ENCODE results near the gene RAC2.
"Not testable (repeated sequence)": the region's sequence is repeated elsewhere in the genome, so short reads cannot be mapped to it uniquely, and the experiment has no call there.

RAC2 gene

DNA sequence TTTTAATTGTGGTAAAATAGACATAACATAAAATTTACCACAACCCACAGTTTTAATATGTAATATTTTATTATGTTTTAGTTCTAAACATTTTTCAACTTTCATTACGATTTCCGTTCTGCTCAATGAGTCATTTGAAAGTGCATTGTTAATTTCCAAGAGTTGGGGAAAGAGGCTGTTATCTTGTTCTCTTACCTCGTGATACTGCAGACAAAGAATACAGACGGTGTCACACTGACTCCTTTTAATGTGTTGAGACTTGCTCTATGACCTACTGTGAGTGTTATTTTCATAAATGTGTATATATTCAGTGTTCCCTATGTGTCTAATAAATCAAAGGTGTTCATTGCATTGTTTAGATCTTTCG, 10.8 kb upstream of the RAC2 start:
- no peak for DNase-seq

DNA sequence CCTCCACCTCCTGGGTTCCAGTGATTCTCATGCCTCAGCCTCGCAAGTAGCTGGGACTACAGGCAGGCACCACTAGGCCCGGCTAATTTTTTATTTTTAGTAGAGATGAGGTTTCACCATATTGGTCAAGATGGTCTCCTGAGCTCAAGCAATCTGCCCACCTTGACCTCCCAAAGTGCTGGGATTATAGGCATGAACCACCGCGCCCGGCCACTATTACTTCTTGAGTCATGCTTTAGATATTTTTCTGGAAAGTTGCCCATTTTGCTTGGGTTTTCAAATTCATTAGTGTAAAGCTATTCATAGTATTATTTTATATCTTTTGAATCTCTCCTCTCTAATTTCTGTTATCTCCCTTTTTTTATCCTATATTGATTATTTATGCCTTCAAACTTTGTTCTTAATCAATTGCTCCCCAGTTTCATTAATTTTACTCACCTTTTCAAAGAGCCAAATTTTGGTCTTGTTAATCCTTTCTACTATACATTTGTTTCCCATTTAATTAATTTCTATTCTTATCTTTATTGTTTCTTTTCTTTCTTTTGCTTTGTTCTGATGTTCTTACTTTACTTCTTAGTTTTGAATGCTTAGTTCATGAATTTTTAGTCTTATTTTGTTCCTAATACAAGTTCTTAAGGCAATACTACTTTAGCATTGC, 10.3 kb upstream of the RAC2 start:
- DNase-seq, result no peak

DNA sequence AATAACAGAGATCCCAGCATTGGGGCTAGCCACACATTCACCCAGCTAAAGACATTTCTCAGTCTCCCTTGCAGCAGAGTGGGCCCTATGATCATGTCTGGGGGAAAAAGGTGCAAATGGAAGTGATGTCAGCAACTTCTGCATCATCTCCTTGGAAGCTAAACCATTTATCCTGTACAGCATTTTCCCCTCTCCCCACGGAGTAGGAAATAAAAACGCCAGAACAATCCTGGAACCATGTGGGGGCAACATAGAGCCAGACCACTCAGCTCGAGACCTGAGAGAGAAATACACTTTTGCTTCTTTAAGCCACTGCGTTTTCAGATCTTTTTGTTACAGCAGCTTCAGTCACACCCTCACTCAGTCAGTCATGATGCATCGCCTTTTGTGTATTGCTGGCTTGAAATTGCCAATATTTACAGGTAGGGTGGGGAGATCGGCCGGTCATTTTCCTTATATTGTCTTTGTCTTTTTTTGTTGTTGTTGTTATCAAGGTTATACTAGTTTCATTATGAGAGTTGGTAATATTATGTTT, 9.1 kb upstream of the RAC2 start:
- DNase-seq, result no peak

DNA sequence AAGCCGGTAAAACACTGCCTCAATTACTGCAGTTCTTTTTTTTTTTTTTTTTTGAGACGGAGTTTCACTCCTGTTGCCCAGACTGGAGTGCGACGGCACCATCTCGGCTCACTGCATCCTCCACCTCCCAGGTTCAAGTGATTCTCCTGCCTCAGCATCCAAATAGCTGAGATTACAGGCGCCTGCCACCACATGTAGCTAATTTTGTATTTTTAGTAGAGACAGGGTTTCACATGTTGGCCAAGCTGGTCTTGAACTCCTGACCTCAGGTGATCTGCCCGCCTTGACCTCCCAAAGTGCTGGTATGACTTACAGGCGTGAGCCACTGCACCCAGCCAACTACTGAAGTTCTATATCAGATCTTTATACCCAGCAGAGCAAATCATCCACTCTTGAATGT, 7.8 kb upstream of the RAC2 start:
- not testable (repeated sequence) for DNase-seq

DNA sequence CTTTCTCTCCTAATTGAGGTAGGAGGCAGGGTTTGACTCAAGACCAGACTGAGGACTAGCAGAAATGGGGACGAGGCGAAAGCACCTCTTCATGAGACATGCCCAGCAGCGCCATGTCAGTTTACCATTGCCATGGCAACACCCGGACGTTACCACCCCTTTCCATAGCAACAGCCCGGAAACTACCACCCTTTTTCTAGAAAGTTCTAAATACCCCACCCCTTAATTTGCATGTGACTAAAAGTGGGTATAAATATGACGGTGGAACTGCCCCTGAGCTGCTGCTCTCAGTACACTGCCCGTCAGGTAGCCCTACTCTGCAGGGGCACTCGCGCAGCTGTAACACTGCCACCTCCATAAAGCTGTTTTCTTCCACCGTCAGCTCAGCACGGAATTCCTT, 5.9 kb upstream of the RAC2 start:
- no peak for DNase-seq

DNA sequence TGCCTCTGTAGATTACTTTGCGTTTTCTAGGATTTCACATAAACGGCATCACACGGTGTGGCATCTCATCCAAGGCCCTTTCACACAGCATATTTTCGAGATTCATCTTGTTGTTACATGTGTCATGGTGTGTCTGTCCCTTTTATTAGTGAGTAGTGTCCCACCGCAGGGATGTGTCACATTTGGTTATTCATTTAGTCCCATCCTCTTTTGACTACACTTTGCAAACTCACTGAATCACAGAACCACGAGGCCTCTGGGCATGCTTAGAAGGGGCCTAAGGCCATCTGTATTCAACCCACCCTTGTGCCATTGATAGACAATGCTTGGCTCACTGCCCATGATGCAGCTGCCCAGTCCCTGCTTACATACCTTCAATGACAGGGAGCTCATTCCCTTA, 4.2 kb upstream of the RAC2 start:
- DNase-seq, result no peak

DNA sequence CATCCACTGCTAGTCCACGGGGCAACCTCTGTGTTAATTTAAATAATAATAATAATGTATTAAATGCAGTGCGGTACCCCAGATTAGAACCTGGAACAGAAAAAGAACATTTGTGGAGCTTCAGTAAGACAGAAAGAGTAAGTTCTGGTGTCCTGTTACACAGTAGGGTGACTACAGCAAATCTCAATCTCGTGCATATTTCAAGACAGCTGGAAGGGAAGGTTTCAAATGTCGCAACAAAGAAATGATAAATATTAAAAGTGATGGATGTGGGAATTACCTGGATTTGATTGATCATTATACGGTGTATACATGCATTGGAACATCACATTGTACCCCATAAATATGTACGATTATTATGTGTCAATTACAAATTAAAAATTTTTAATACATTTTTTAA, 1.7 kb upstream of the RAC2 start:
- DNase-seq, result no peak

DNA sequence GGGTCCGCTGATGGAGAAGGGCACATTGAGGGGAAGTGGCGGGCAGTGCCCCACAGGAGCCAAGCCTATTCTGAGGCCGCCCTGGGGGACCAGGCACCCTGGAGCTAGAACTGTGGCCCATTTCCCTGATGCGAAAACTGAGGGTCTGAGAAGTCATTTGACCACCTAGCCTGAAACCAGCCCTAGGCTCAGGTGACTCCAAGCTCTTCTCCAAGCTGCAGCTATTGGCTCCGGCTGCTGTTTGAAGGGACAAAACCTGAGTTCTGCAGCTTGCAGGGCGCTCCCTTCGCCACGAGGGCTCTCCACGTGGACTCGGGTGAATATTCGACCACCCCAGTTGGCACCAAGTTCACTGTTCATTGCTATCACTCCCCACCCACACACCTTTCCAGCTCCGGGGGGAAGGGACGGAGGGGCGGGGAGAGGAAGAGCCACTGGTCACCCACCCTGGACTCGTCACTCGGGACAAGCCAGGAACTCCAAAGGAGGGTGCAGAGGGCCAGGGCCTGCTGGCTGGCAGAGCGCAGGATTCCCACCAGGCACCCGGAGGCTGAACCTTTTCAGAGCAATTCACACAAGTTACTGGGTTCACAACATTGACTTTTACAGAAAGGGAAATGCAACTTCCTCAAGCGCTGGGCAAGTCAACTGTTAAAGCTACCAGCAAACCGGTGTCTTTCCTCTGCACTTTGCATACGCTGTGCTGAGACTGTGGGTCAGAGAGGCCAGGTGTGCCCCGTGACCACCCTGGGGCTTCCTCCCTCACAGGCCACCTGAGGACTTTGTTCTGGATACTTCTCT, 1.1 kb upstream of the RAC2 start:
- no peak for DNase-seq

DNA sequence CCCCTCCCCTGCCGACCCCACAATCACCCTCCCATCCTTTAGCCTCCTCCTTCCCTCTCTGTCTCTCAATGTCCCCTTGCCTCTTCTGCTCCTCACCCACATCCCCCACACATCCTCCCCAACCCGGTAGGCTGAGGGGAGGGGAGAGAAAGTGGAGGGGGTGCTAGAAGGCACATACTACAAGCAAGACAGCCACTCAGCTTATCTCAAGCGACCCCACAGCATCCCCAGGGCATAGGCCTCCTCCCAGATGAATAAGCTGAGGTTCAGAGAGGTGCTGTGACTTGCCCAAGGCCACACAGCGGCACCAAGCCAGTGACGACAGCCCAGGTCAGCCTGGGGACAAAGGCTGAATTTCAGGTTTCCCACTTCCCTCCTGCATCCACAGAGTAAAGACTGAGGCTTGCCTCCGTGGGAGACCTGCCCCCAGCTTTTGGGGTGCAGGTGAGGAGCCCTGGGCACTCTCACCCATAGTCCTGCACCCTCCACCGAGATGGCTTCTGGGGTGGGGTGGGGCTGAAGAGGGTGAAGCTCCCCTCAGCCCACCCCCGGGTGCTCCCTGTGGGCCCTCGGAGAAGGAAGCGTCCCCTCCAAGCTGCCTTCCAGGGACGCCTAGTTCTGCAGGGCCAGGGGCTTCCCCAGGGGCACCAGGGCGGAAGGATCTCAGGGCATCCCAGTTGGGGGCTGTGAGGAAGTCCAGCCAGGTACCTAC, 511 bp downstream of the RAC2 start:
- no peak for DNase-seq

DNA sequence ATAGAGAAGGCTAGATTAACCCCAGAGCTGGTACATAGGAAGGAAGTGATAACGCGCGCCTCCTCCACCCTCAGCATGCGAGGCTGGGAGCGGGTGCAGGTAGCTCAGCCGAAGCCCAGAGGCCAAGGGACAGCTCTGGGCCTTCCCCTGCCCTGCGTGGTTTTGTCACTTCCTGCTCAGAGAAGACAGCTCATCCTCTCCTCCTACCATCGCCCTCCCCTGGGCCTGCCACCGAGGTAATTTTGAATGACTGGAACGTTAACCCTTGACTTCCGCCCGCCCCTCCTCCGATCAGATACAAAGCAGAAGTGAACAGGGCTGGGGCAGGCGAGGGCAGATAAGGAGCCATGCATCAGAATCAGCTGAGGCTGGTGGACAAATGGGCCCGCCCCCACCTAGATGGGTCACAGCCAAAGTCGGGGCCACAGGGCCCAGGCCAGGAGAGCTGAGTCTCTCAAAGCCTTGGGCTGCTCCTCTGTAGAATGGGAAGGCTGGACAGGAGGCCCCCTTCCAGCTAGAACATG, 1.6 kb downstream of the RAC2 start:
- DNase-seq, result no peak

DNA sequence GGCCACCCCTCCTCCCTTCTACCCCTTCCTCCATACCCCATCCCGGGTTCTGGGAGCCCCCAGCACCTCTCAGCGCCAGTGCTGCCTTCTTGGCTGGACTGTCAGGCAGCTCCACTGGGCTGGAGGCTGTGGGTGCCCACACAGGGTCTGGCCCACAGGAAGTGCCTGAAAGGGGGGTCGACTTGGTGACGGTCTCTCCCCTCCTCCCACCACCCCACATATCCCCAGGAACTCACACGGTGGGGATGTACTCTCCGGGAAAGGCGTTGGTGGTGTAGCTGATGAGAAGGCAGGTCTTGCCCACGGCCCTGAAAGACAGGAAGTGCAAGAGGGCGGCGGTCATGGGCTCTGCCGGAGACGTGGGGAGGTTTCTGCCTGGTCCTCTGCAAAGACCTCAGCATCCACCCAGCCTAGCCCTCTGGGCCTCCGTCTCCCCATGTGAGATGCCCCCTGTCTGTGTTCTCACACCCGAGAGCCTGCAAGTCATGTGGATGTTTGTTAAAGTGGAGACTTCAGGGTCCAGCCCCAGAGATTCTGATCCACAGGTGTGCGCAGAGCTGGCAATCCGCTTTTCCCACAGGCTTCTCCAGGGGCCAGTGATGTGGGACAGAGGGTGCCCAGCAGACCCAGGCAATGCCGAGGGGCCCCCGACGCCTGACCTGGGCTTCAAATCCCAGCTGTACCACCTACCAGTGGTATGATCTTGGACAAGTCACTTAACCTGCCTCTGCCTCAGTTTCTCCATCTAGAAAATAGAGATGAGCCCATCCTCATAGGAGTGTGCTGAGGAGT, 2.5 kb downstream of the RAC2 start:
- DNase-seq, result no peak

DNA sequence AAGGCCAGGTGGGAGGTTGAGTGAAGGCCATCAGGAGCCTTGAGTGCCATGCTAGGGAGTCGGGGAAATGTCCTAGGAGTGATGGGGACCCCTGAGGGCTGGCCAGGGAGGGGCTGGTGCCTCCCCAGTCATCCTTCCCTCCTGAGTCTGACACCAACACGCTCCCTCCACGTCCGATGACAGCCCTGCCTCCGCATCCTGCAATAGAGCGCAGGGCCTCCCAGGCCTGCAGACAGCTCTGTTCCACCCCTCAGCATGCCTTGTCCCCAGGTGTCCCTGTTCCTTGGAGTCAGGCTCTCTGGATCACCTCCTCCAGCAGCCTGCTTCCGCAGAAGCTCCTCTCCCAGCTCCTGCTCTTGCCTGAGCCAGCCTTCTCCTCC, 3.1 kb downstream of the RAC2 start:
- no peak for DNase-seq

DNA sequence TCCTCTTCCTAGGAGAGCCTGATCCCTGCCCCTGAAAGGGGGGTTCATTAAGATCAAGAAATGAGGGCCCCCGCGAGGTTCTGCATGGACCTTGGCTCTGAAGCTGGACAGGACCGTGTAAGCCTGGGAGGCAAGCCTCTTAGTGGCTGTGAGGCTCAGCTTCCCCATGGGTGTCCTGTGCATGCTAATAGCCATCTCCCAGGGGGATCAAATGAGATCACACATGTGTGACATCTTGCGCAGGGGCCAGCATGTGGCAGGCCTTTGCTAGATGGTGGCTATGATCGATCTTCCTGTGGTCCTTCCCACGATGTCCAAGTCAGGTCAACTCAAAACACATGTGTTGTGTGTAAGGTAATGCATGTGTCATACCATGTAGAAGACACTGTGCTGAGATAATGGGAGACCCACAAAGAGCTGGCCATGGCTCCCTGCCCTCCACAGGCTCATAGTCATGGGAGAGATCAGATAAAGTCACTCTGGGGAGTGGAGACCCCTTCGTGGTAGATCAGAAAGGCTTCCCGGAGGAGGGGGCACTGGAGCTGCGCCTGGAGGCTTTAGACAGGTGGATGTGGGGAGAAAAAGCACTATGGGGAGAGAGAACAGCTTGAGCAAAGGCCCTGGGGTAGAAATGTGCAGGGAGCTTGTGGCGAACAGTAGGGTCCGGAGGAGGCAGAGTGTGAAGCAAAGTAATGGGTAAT, 3.7 kb downstream of the RAC2 start:
- no peak for DNase-seq

DNA sequence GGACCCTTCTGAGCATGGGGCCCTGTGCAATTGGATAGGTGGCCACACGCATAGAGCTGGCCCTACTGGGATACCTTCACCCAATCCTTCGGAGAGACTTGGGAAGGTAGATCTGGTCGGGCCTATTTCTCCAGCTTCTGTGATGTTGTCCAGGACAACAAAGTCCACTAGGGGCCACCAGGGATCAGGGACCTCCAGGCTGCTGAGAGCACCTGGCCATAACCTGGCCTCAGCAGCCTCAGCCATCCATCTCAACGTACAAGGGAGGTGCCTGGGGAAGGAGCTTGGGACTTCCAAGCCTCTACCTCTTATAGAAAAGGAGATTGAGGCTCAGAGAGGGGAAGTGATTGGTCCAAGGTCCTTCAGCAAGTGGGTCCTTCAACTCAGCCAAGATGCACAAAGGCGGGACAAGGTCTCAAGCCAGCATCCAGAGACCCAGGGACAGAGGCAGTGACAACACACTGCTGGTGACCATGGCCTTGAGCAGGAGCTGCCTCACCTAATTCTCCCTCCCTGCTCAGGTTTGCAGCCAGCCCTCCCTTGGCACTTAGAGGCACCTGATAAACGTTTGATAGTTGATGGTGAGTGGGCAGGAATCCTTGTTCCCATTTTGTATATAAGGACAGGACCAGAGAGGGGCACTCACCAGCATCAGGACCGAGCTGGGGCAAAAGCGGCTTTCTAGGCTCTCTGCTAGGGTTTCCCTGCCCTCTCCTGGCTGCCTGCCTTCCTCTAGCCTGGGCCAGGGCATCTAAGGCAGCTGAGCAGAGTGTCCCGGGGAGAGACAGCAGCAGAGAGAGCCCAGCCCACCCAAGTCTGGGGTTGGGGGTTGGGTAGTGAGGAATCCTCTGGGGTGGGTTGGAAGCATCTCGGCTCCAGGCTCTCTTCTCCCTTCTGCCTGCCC, 4.5 kb downstream of the RAC2 start:
- no peak for DNase-seq

DNA sequence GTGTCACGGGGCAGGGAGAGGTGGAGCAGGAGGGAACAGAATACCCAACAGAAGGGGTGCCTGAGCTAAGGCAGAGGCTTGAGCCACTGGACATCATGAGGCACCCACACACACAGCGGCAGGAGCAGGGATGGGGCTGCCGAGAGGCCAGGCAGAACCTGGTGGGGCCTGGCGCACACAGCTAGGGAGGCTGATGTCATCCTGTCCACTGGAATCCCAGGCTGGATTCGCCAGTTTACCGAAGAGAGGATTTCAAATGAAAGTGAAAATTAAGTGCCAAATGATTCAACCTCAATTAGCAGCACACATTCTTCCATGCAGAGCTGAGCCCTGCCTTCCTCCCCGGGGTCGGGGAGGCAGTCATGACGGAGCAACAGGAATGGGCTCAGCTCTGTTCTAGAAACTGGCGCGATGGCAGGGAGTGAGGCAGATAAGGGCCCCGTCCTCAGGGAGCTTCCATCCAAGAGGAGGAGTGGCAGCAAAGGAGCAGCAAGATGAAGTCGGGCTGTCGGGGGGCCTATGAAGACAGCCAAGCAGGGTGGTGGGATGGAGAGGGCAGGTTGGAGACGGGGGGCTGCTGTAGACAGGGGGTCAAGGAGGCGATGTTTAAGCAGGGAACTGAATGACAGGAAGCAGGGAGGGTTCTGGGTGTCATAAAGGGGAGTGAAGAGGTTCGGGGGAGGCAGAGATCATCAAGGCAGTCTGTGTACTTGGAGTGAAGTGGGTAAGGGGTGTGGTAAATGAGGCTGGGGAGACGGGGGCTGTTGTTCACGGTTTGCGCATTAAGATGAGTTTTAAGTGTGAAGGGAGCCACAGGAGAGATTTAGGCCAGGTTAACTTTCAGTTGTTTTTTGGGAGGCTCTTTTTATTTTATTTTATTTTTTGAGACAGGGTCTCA, 6.4 kb downstream of the RAC2 start:
- no peak for DNase-seq

DNA sequence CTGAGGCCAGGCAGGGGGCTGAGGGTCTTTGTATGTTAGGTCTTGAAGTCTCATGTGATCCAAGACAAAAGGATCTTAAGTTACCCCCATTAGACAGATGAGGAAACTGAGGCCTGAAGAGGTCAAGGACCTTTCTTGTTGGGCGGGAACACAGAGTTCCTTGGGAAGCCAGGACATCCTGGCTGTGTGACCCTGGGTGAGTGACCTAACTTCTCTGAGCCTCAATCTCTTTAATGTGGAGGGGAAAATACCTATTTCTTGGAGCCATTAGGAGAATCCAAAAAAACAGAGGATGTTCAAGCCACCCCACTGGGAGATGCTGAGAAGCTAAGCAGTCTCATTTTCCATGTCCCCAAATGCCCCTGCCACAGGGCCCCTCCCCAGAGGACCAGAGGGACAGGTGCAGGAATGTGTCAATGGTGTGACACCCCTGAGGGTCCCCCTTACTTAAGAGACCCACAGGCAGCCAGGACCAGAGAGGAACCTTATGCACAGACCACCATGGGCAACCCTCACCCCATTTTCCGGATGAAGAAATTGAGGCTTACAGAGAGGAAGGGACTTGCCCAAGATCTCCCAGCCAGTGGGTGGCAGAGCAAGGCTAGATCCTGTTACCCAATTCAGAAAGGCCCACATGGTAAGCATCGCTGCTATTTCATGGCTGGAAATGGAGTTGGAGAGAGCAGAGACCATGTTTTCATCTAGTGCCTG, 8.0 kb downstream of the RAC2 start:
- no peak for DNase-seq

DNA sequence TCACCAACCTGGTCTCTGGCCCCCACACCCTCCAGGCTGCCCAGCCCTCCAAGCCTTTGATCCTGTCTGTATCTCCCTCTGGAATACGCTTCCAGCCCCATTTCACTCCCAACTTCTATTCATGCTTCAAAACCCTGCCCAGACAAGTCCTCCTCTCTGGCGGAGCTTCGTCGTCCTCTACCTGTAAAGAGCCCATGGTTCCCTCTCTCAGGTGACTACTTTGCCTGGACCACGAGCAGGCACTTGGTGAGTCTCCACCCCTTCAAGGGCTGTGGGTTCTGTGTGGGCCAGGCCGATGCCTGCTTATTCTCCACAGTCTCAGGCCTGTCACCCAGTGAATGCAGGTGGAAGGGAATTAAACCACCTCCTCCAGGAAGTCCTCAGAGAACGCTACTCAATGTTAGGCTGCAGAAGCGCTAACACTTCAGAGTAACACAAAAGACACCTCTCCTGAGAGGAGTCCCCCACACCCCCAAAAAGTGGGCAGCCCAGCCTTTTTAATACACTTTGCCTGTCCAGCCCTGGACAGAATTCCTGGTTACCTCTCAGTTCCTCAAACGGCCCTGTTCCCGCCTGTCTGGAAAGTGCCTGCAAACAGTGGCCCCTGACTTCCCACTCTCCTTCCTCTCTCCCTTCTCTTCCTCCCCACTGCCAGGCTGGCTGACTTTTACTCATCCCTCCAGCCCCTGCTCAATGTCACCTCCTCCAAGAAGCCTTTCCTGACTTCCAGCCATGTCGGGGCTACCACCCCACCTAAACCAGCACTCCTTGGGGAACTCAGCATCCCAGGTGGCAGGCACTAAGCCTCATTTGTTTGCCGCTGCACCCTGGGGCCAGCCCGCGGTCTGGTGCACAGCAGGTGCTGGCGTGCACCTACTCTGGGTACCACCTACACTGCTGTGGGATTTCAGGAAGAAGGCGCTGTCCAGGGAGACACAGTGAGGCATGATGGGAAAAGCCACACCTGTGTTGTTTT, 9.0 kb downstream of the RAC2 start:
- no peak for DNase-seq

Data from NCI-H1417 (cell line).